MCF 10A (cell line): ENCODE results near the gene GALNT16. TPM values are rescaled to one million over a fixed set of nuclear protein-coding genes. Genes with fewer than 3 reads are reported as not detected.

ENCODE experiments used
- BruUV-seq: library from RNA; stranded (reverse); fragments of 400-500 nt; replicated peaks from 2 replicates; lab custom pipeline; 2021; lab: Mats Ljungman, UMichigan
- CTCF ChIA-PET: fragments of 300-600 bp; sonication (Branson Sonifier 250); formaldehyde crosslinking; extraction: SDS; loops from one replicate; lab custom pipeline; 2021; ENCODE audit warnings: antibody characterized with exemption, inconsistent platforms; lab: Yijun Ruan, JAX
- POLR2A ChIA-PET: fragments of 300-600, 350-650 bp; sonication (Branson Sonifier 250); formaldehyde crosslinking; extraction: SDS; loops from one replicate; lab custom pipeline; 2020; ENCODE audit warnings: antibody characterized with exemption, inconsistent platforms; lab: Yijun Ruan, JAX
- DNase-seq: peaks from one replicate; pipeline ENCODE4 v3.0.0-alpha.2; 2018; ENCODE audit not compliant: unreplicated experiment
- H3K27ac Mint-ChIP-seq: one replicate; pipeline ENCODE4 v1.8.0; 2022; ENCODE audit warnings: mild to moderate bottlenecking, low read depth, mixed read lengths; ENCODE audit not compliant: unreplicated experiment
- H3K27me3 Mint-ChIP-seq: one replicate; pipeline ENCODE4 v1.8.0; 2022; ENCODE audit warnings: mixed read lengths; ENCODE audit not compliant: insufficient read depth, unreplicated experiment
- H3K36me3 Mint-ChIP-seq: one replicate; pipeline ENCODE4 v1.8.0; 2022; ENCODE audit warnings: mild to moderate bottlenecking, moderate library complexity, mixed read lengths; ENCODE audit not compliant: insufficient read depth, unreplicated experiment
- H3K4me1 Mint-ChIP-seq: one replicate; pipeline ENCODE4 v1.8.0; 2022; ENCODE audit warnings: mixed read lengths; ENCODE audit not compliant: insufficient read depth, unreplicated experiment
- H3K4me3 Mint-ChIP-seq: one replicate; pipeline ENCODE4 v1.8.0; 2022; ENCODE audit warnings: mild to moderate bottlenecking, moderate library complexity, mixed read lengths; ENCODE audit not compliant: unreplicated experiment
- H3K9me3 Mint-ChIP-seq: one replicate; pipeline ENCODE4 v1.8.0; 2022; ENCODE audit warnings: mixed read lengths; ENCODE audit not compliant: unreplicated experiment
- intact Hi-C: fragments of 100-400 bp; cut with micrococcal nuclease; formaldehyde crosslinking; loops from 2 replicates; pipeline ENCODE4 v1.14.1; 2022
- total RNA-seq: library from RNA; stranded (reverse); gene quantifications from 2 replicates; pipeline ENCODE4 v1.2.3, GENCODE V29; 2022
- TF ChIP-seq, protein P1 (sequence below): fragments of 200-600 bp; IDR thresholded peaks from one replicate; pipeline ENCODE4 v1.8.0; 2022; ENCODE audit warnings: antibody characterized with exemption, mild to moderate bottlenecking; ENCODE audit not compliant: unreplicated experiment

The GALNT16 gene
- total RNA-seq, 1 experiment from 2014 or later = not detected

DNA sequence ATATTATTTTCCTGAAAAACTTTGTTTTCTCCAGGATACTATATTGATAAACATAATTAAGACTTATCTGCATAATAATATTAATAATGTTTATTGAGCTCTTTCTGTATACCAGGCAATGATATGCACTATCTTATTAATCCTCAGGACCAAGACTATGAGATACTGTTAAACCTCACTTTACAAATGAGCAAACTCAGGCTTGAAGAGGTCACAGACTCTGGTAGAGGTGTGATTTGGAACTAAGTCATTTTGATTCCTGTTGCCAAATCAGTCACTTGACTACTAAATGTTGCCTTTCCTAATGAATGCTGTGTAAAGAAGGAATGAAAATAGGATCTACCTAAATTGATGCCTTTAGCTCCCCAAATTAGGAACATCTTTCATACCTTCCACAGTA lies 145.8 kb downstream of the GALNT16 start:
- Mint-ChIP-seq H3K36me3 (peaks cover 15% of the 10 kb centered on the region), H3K9me3 (no peaks in the 10 kb centered on the region), H3K27me3 (no peaks in the 10 kb centered on the region), H3K4me1 (peaks cover 12% of the 10 kb centered on the region), H3K4me3 (no peak overlapping the region), H3K27ac (no peak overlapping the region)
- ChIA-PET POLR2A (interaction anchor here (0.7 kb wide), 1 partner anchor 54 kb away, joined by 3 read pairs; no protein-coding TSS in a partner anchor), CTCF (no interaction called here)
- no peak for DNase-seq
- intact Hi-C loops = no loop called here
- TF ChIP-seq, protein P1, sequence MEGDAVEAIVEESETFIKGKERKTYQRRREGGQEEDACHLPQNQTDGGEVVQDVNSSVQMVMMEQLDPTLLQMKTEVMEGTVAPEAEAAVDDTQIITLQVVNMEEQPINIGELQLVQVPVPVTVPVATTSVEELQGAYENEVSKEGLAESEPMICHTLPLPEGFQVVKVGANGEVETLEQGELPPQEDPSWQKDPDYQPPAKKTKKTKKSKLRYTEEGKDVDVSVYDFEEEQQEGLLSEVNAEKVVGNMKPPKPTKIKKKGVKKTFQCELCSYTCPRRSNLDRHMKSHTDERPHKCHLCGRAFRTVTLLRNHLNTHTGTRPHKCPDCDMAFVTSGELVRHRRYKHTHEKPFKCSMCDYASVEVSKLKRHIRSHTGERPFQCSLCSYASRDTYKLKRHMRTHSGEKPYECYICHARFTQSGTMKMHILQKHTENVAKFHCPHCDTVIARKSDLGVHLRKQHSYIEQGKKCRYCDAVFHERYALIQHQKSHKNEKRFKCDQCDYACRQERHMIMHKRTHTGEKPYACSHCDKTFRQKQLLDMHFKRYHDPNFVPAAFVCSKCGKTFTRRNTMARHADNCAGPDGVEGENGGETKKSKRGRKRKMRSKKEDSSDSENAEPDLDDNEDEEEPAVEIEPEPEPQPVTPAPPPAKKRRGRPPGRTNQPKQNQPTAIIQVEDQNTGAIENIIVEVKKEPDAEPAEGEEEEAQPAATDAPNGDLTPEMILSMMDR = no peak
- BruUV-seq = no TSS peak

Other genes starting within 250 kb of the GALNT16 start
- gene DCAF5, start 107.0 kb upstream of the GALNT16 start, total RNA-seq = 37.7 and 42.5 TPM in 2 replicates
- 17.7 and 18.7 TPM in 2 replicates for gene EXD2, start 68.7 kb upstream of the GALNT16 start, total RNA-seq
- gene ERH, start 138.1 kb downstream of the GALNT16 start, total RNA-seq = 245 and 279 TPM in 2 replicates
- 69.7 and 71.3 TPM in 2 replicates for gene SLC39A9, start 138.5 kb downstream of the GALNT16 start, total RNA-seq
- gene PLEKHD1, start 224.6 kb downstream of the GALNT16 start, total RNA-seq = 0.05 TPM in 1 of 2 replicates, not detected in the other